HUES48 (cell line): ENCODE measurements around the gene DENND11.

ENCODE experiments used
- H3K27ac ChIP-seq: one replicate; pipeline ENCODE4 v1.7.0; 2013; ENCODE audit warnings: low read depth, low read length, inconsistent platforms
- H3K27me3 ChIP-seq: 2 replicates; pipeline ENCODE4 v1.6.1; 2013; ENCODE audit warnings: mild to moderate bottlenecking, low read length; ENCODE audit not compliant: control insufficient read depth, insufficient read depth
- H3K36me3 ChIP-seq: 2 replicates; pipeline ENCODE4 v1.6.1; 2013; ENCODE audit warnings: low read length; ENCODE audit not compliant: control insufficient read depth, insufficient read depth
- H3K4me1 ChIP-seq: 2 replicates; pipeline ENCODE4 v1.6.1; 2013; ENCODE audit warnings: mild to moderate bottlenecking, low read length; ENCODE audit not compliant: control insufficient read depth, insufficient read depth
- H3K4me3 ChIP-seq: 2 replicates; pipeline ENCODE4 v1.5.1; 2013; ENCODE audit warnings: mild to moderate bottlenecking, low read depth, low read length
- H3K9ac ChIP-seq: 2 replicates; pipeline ENCODE4 v1.6.1; 2013; ENCODE audit warnings: mild to moderate bottlenecking, low read depth, low read length, moderate library complexity
- H3K9me3 ChIP-seq: 2 replicates; pipeline ENCODE4 v1.6.1; 2013; ENCODE audit warnings: low read length; ENCODE audit not compliant: control insufficient read depth, insufficient read depth

Gene DENND11, protein sequence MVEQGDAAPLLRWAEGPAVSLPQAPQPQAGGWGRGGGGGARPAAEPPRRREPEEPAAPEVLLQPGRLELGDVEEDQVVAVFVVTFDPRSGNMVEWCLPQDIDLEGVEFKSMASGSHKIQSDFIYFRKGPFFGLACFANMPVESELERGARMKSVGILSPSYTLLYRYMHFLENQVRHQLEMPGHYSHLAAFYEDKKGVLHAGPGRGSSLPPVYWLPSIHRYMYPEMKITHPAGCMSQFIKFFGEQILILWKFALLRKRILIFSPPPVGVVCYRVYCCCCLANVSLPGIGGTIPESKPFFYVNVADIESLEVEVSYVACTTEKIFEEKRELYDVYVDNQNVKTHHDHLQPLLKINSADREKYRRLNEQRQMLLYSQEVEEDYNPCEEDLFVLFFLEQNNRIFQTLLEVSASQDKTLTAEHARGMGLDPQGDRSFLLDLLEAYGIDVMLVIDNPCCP

DNA sequence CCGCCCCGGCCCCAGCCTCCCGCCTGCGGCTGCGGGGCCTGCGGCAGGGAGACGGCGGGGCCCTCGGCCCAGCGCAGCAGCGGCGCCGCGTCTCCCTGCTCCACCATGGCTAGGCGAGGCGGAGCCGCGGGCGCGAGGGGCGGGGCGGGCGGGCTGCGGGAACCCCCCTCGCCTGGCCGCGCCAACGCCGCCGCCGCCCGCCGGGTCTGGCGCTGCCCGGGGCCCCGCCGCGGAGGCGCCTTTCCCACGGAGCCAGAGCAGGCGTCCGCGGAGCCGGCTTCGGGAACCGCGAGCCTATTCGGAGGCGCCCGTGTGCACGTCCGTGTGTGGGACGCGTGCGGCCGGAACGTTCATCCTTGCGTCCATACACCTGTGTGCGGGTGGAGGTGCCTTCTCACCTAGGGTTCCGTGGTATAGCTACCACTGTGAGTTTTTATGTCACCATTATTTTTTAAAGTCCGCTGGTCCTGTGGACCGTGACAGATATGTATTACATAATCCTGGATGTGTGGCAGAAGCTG is at the start of gene DENND11:
Gene DENND11 (minus strand): TSS at position 120 of the 521 bp plus-strand sequence. CDS start 13 bp downstream, at position 107.
- Histone ChIP-seq H3K4me3 (peak within 1 kb of the TSS; percentile 81), H3K9me3 (no peaks in the 10 kb centered on the region), H3K36me3 (no peaks in the 10 kb centered on the region), H3K27me3 (peaks cover 16% of the 10 kb centered on the region), H3K9ac (peak within 1 kb of the TSS; percentile 48), H3K4me1 (peaks cover 26% of the 10 kb centered on the region), H3K27ac (peak within 1 kb of the TSS; percentile 51)

DNA sequence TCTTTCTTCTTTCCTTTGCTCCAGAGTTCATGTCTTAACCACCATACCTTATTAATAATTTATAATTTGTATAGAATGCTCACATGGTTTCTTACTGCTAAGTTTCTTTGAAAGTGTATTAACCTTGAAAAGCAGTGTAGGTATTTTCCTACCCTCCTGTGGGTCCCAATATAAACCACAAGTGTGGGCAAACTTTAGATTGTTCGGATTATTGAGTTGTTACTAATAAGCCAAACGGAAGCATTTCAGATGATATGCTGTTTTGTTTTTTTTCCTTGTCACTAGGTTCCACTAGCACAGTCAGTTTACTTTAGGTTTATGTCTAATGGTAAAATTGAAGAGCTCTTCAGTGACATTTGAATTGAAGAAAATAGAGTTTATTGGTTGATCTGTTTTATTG is 46.4 kb upstream of the DENND11 start:
- no peak overlapping the region for H3K4me3 ChIP-seq
- peaks cover 33% of the 10 kb centered on the region for H3K9me3 ChIP-seq
- peaks cover 97% of the 10 kb centered on the region for H3K36me3 ChIP-seq
- no peaks in the 10 kb centered on the region for H3K27me3 ChIP-seq
- no peak overlapping the region for H3K27ac ChIP-seq
- no peaks in the 10 kb centered on the region for H3K4me1 ChIP-seq
- no peak overlapping the region for H3K9ac ChIP-seq

DNA sequence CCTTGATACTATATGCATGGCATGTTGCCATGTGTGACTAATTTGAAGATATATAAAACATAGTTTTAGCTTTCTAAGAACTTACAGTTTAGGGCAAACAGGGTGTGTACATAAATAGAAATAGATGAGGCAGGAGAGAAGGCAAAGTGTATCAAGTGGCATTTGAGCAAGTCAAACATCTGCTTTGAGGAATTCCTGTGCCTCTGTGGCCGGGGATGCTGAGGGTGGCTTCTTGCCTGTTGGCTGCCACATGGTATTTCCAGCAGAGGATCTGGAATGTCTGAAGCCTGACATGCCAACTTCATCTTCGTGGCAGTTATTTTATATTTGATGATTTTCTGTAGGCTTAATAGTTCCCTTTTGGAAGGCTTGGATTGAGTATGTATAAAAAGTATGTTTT is 42.2 kb upstream of the DENND11 start:
- Histone ChIP-seq H3K4me3 (no peak overlapping the region), H3K9me3 (peaks cover 3% of the 10 kb centered on the region; the same call in 1 of the 2 replicates), H3K27me3 (no peaks in the 10 kb centered on the region), H3K36me3 (peaks cover 96% of the 10 kb centered on the region), H3K27ac (no peak overlapping the region), H3K9ac (no peak overlapping the region), H3K4me1 (peaks cover 4% of the 10 kb centered on the region; the same call in 1 of the 2 replicates)

DNA sequence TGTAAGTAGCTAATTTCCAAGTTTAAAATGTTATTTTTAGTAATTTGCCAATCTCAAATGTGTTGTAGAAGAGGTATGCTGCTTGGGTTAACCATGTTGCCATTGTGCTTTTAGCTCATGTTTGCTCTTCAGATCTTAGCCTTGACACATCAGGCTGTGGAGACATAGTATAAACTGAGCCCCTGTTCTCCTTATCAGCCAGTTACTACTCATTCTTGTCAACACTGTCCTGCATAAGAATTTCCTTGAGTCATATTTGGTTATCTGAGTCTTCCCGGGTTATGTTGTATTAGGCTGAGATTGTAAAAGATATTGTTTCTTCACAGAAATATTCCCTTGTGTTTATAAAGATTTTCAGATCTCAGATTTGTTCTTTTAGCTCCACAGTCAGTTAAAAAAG is 40.3 kb upstream of the DENND11 start:
- H3K27me3 ChIP-seq = no peaks in the 10 kb centered on the region
- no peaks in the 10 kb centered on the region for H3K9me3 ChIP-seq
- no peak overlapping the region for H3K27ac ChIP-seq
- peaks cover 5% of the 10 kb centered on the region; the same call in 1 of the 2 replicates for H3K4me1 ChIP-seq
- H3K4me3 ChIP-seq = no peak overlapping the region
- H3K36me3 ChIP-seq = peaks cover 79% of the 10 kb centered on the region
- H3K9ac ChIP-seq = no peak overlapping the region

DNA sequence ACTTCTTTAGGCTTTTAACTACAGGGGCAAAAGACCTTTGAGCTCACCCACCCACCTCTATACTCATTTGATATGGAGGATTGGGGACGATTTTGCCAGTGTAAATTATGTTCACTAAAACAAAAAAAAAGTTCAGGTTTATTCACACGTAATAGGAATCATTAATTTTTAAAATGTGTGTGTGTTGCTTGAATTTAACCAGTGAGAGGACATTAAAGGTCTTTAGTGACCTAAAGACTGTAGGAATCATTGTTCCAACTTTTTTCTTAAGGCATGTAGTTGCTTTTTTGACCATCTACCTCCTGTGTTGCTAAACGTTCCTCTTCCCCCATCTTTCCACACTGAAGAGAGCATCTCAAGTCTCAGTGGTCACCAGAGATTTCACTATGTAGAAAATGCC is 37.3 kb upstream of the DENND11 start:
- Histone ChIP-seq H3K27ac (peak overlapping the region; percentile 19), H3K27me3 (no peaks in the 10 kb centered on the region), H3K9me3 (no peaks in the 10 kb centered on the region), H3K4me1 (peaks cover 10% of the 10 kb centered on the region; the same call in 1 of the 2 replicates), H3K36me3 (peaks cover 49% of the 10 kb centered on the region), H3K4me3 (peak overlapping the region; percentile 99), H3K9ac (peak overlapping the region; percentile 97; the same call in 1 of the 2 replicates)

DNA sequence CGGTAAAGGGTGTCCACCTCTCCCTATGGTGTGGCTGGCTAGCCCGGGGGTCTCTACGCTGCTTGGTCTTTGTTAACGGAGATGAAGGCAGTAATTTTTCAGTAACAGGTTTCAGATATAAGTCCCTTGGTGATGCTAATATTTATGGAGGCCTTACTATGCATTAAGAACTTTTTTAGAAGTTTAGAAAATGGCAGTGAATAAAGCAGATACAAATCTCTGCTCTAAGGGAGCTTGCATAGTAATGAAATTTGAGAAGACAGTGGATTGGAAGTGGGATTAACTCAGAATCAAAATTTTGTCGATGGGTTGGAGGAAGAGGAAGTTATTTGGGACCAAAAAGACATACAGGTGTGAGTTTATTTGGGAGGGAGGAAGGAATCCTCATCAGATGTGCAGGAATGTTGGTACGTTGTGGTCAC is 36.6 kb upstream of the DENND11 start:
- H3K27ac ChIP-seq = peak overlapping the region; percentile 80
- peaks cover 10% of the 10 kb centered on the region; the same call in 1 of the 2 replicates for H3K4me1 ChIP-seq
- H3K36me3 ChIP-seq = peaks cover 43% of the 10 kb centered on the region
- peak overlapping the region; percentile 99 for H3K4me3 ChIP-seq
- H3K27me3 ChIP-seq = no peaks in the 10 kb centered on the region
- H3K9me3 ChIP-seq = no peaks in the 10 kb centered on the region
- peak overlapping the region; percentile 97 for H3K9ac ChIP-seq

DNA sequence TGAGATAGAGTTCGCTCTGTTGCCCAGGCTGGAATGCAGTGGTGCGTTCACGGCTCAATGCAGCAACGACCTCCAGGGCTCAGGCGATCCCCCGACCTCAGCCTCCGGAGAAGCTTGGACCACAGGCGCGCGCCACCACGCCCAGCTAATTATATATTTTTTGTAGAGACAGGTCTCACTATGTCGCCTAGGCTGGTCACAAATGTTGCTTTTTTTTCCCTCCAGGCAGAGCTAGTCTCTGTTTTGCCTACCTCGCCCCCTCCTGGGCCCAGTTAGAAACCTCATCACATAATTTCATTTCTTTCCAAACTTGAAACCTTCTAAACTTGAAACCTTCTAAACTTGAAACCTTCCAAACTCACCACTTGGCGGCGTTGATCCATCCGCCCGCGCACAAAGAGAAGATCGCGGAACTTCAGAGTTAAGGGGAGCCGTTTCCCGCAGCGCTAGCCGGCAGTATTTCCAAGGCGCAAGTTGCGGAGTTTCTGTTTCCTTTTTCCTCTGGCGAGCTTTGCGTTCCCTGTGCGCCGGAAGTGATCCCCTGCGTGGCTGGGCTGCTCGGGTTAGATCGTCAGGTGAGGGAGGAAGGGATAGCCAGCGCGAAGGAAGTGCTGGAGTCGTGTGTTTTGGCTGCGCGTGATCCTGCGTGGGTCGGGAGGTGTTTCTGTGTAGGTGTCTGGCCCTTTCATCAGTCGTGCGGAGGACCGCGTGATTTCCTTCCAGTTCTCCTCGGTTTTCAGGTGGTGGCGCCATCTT is 36.0 kb upstream of the DENND11 start, which contains the start of gene SSBP1:
Gene SSBP1 (plus strand): TSS at position 523 of the 756 bp plus-strand sequence. CDS start 809 bp downstream, outside the sequence.
- peak within 1 kb of the TSS; percentile 99 for H3K4me3 ChIP-seq
- H3K27me3 ChIP-seq = no peaks in the 10 kb centered on the region
- H3K9me3 ChIP-seq = no peaks in the 10 kb centered on the region
- peaks cover 37% of the 10 kb centered on the region for H3K36me3 ChIP-seq
- peaks cover 13% of the 10 kb centered on the region; the same call in 1 of the 2 replicates for H3K4me1 ChIP-seq
- peak within 1 kb of the TSS; percentile 80 for H3K27ac ChIP-seq
- peak within 1 kb of the TSS; percentile 97 for H3K9ac ChIP-seq

DNA sequence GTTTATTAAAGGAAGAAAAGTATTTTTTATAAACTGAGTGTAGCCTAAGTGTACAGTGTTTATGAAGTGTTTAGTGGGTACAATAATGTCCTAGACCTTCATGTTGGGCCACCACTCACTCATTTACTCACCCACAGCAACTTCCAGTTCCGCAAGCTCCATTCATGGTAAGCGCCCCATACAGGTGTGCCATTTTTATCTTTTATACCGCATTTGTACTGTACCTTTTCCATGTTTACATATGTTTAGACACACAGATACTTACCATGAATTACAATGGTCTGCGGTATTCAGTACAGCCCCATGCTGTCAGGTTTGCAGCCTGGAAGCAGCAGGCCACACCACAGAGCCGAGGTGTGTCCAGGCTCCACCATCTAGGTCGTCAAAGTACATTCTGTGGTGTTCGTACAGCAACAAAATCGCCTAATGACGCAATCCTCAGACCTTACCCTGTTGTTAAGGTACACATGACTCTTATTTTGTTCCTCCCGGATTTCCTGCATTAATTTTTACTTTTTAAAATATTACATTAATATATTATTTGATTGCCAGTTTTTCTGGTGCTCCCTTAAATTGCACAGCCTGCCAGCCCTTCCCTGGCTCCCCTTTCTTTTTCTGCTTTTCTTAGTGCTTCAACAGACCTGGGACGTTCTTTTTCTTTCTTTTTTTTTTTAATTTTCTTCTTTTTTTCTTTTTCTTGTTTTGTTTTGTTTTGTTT is 35.3 kb upstream of the DENND11 start:
- Histone ChIP-seq H3K9ac (peak overlapping the region; percentile 56; the same call in 1 of the 2 replicates), H3K9me3 (no peaks in the 10 kb centered on the region), H3K4me3 (peak overlapping the region; percentile 99)

DNA sequence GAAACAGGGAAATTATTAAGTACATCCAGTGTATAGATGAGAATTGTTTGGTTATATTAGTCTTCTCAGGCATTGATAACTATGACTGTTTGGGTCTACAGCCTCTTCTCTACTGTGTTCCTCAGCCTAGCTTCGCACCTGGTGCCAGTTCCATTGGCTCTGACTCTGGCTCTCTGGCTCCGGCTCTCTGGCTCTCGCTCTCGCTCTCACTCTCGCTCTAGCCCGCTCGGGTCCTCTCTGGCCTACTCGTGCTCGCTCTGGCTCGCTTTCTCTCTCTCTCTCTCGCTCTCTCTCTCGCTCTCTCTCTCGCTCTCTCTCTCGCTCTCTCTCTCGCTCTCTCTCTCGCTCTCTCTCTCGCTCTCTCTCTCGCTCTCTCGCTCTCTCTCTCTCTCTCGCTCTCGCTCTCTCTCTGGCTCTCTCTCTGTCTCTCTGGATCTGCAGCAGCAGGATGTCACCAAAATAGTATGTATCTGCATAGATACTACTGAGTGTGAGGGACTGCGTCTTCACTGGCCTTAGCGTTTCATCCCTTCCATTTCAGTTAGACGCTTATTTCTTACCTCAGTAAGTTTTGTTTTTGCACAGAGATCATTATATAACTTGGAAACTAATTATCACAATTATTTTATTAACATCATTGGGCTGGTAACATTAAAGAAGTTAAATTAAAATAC is 29.6 kb upstream of the DENND11 start:
- Histone ChIP-seq H3K9ac (no peak overlapping the region), H3K27me3 (no peaks in the 10 kb centered on the region), H3K9me3 (no peaks in the 10 kb centered on the region), H3K4me3 (no peak overlapping the region), H3K36me3 (no peaks in the 10 kb centered on the region), H3K27ac (no peak overlapping the region), H3K4me1 (peaks cover 5% of the 10 kb centered on the region; the same call in 1 of the 2 replicates)

More for the DNA sequence above, 35.3 kb upstream of the DENND11 start:
- H3K27me3 ChIP-seq = no peaks in the 10 kb centered on the region
- peaks cover 15% of the 10 kb centered on the region; the same call in 1 of the 2 replicates for H3K4me1 ChIP-seq
- peak overlapping the region; percentile 80 for H3K27ac ChIP-seq
- peaks cover 30% of the 10 kb centered on the region for H3K36me3 ChIP-seq

DNA sequence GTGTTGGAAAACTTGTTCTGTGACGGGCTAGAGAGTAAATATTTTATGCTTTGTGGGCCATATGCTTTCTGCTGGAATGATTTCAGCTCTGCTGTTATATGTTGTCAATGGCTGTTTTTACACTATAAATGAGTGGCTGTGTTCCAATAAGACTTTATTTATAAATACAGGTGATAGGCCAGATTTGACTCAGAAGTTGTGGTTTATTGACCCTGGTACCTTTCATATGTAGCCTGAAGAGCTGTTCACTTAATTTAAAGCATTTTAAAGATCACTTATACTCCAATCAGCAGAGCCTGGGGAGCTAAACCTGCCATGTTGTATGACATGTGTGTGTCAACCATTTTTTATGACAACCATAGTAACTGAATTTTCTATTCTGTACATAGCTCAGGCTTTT is 27.1 kb upstream of the DENND11 start:
- H3K4me1 ChIP-seq = peaks cover 5% of the 10 kb centered on the region; the same call in 1 of the 2 replicates
- no peaks in the 10 kb centered on the region for H3K9me3 ChIP-seq
- H3K27ac ChIP-seq = no peak overlapping the region
- H3K4me3 ChIP-seq = no peak overlapping the region
- no peak overlapping the region for H3K9ac ChIP-seq
- no peaks in the 10 kb centered on the region for H3K36me3 ChIP-seq
- no peaks in the 10 kb centered on the region for H3K27me3 ChIP-seq
